Natural killer cell treated with Interleukin-12 subunit alpha and Interleukin-12 subunit beta and Interleukin-15 and Interleukin-18, amount 100 ng/mL, for 72 hours (primary cell): ENCODE data around the gene CDCP1. TPM values are rescaled to one million over a fixed set of nuclear protein-coding genes. Genes with fewer than 3 reads are reported as not detected.

ENCODE experiments used
- ATAC-seq, 2 donors: fragments of 150-1000 bp; cut with Tn5 transposase in 1 of 2; sonication (Bioruptor Pico), chemical (Tn5 transposase) in 1 of 2; 2 replicates each; pipeline ENCODE4 v1.10.0; 2021
- DNase-seq: peaks from one replicate; pipeline ENCODE4 v3.0.0; 2022; ENCODE audit warnings: low spot score
- H3K27ac Mint-ChIP-seq, 2 donors: 1 replicate in 1 of 2; 2 replicates in 1 of 2; pipeline ENCODE4 v1.8.0; 2022; ENCODE audit warnings: mixed read lengths in 2 of 2, mild to moderate bottlenecking in 1 of 2, moderate library complexity in 1 of 2
- H3K27me3 Mint-ChIP-seq, 2 donors: 1 replicate in 1 of 2; 2 replicates in 1 of 2; pipeline ENCODE4 v1.8.0; 2022; ENCODE audit warnings: mixed read lengths in 2 of 2
- H3K36me3 Mint-ChIP-seq: one replicate; pipeline ENCODE4 v1.8.0; 2022; ENCODE audit warnings: mixed read lengths
- H3K4me1 Mint-ChIP-seq, 2 donors: 1 replicate in 1 of 2; 2 replicates in 1 of 2; pipeline ENCODE4 v1.8.0; 2022; ENCODE audit warnings: low read depth in 2 of 2, mixed read lengths in 2 of 2, mild to moderate bottlenecking in 1 of 2
- H3K4me3 Mint-ChIP-seq: one replicate; pipeline ENCODE4 v1.8.0; 2022; ENCODE audit warnings: mixed read lengths
- H3K9me3 Mint-ChIP-seq: 2 replicates; pipeline ENCODE4 v1.8.0; 2022; ENCODE audit warnings: mixed read lengths
- total RNA-seq, 2 donors: library from RNA; stranded (reverse); gene quantifications; one replicate each; pipeline ENCODE4 v1.2.3, GENCODE V29; 2022

Gene CDCP1
- total RNA-seq, 2 donors from 2014 or later = 0.29 to 0.36 TPM

GRCh38 chr3:45067941-45068340 lies 78.2 kb downstream of the CDCP1 start:
- no peak overlapping the region for H3K27ac Mint-ChIP-seq
- no peak for ATAC-seq
- no peak for DNase-seq
- H3K27me3 Mint-ChIP-seq = peaks cover 0 to 3% of the 10 kb centered on the region in 2 donors
- H3K9me3 Mint-ChIP-seq = no peaks in the 10 kb centered on the region
- peaks cover 16 to 25% of the 10 kb centered on the region in 2 donors for H3K4me1 Mint-ChIP-seq
- no peak overlapping the region for H3K4me3 Mint-ChIP-seq
- no peaks in the 10 kb centered on the region for H3K36me3 Mint-ChIP-seq

- peak overlapping the region in 1 of 2 donors; percentile 5 for H3K27ac Mint-ChIP-seq
- H3K4me3 Mint-ChIP-seq = no peak overlapping the region
- no peaks in the 10 kb centered on the region for H3K9me3 Mint-ChIP-seq
- no peak for DNase-seq
- H3K36me3 Mint-ChIP-seq = no peaks in the 10 kb centered on the region
- peaks cover 16 to 25% of the 10 kb centered on the region in 2 donors for H3K4me1 Mint-ChIP-seq
- peaks cover 0 to 3% of the 10 kb centered on the region in 2 donors for H3K27me3 Mint-ChIP-seq
- ATAC-seq = no peak
These were observed 78.7 kb downstream of the CDCP1 start for GRCh38 chr3:45067486-45067885.

GRCh38 chr3:45066109-45066801 lies 79.9 kb downstream of the CDCP1 start:
- peaks cover 0 to 6% of the 10 kb centered on the region in 2 donors for H3K27me3 Mint-ChIP-seq
- peak overlapping the region in 1 of 2 donors; percentile 5 for H3K27ac Mint-ChIP-seq
- no peak for DNase-seq
- H3K9me3 Mint-ChIP-seq = no peaks in the 10 kb centered on the region
- ATAC-seq = no peak
- H3K4me1 Mint-ChIP-seq = peaks cover 16 to 25% of the 10 kb centered on the region in 2 donors
- no peaks in the 10 kb centered on the region for H3K36me3 Mint-ChIP-seq
- H3K4me3 Mint-ChIP-seq = no peak overlapping the region

- DNase-seq (no peak), ATAC-seq (peak; percentile 22 to 32)
- Mint-ChIP-seq H3K4me3 (peak overlapping the region; percentile 63), H3K36me3 (no peaks in the 10 kb centered on the region), H3K9me3 (no peaks in the 10 kb centered on the region), H3K4me1 (peaks cover 16 to 25% of the 10 kb centered on the region in 2 donors), H3K27ac (peak overlapping the region; percentile 49 to 79), H3K27me3 (peaks cover 0 to 6% of the 10 kb centered on the region in 2 donors)
These were observed 80.8 kb downstream of the CDCP1 start for GRCh38 chr3:45065373-45065720.

GRCh38 chr3:45064512-45065372 lies 81.4 kb downstream of the CDCP1 start:
- H3K4me1 Mint-ChIP-seq = peaks cover 16 to 25% of the 10 kb centered on the region in 2 donors
- ATAC-seq (peak; percentile 71 to 82), DNase-seq (peak; percentile 64)
- H3K4me3 Mint-ChIP-seq = peak overlapping the region; percentile 63
- H3K27ac Mint-ChIP-seq = peak overlapping the region; percentile 49 to 79
- peaks cover 0 to 6% of the 10 kb centered on the region in 2 donors for H3K27me3 Mint-ChIP-seq
- no peaks in the 10 kb centered on the region for H3K36me3 Mint-ChIP-seq
- H3K9me3 Mint-ChIP-seq = no peaks in the 10 kb centered on the region

GRCh38 chr3:45062697-45063070 lies 83.5 kb downstream of the CDCP1 start:
- H3K27me3 Mint-ChIP-seq = peaks cover 0 to 2% of the 10 kb centered on the region in 2 donors
- ATAC-seq (no peak), DNase-seq (no peak)
- no peak overlapping the region for H3K4me3 Mint-ChIP-seq
- no peaks in the 10 kb centered on the region for H3K36me3 Mint-ChIP-seq
- no peak overlapping the region for H3K27ac Mint-ChIP-seq
- H3K9me3 Mint-ChIP-seq = no peaks in the 10 kb centered on the region
- H3K4me1 Mint-ChIP-seq = peaks cover 16 to 25% of the 10 kb centered on the region in 2 donors

GRCh38 chr3:45060165-45060892 lies 85.8 kb downstream of the CDCP1 start:
- Mint-ChIP-seq H3K4me3 (no peak overlapping the region), H3K9me3 (no peaks in the 10 kb centered on the region), H3K27ac (no peak overlapping the region), H3K36me3 (no peaks in the 10 kb centered on the region), H3K27me3 (peaks cover 6 to 8% of the 10 kb centered on the region in 2 donors), H3K4me1 (peaks cover 10% of the 10 kb centered on the region in 2 donors)
- no peak for DNase-seq
- ATAC-seq = no peak

- Mint-ChIP-seq H3K27ac (no peak overlapping the region), H3K4me1 (no peaks in the 10 kb centered on the region), H3K9me3 (no peaks in the 10 kb centered on the region), H3K36me3 (no peaks in the 10 kb centered on the region), H3K27me3 (peaks cover 6 to 8% of the 10 kb centered on the region in 2 donors), H3K4me3 (no peak overlapping the region)
- ATAC-seq = no peak
- no peak for DNase-seq
These were observed 87.0 kb downstream of the CDCP1 start for GRCh38 chr3:45059132-45059531.

- Mint-ChIP-seq H3K9me3 (no peaks in the 10 kb centered on the region), H3K4me1 (no peaks in the 10 kb centered on the region), H3K27me3 (peaks cover 6 to 8% of the 10 kb centered on the region in 2 donors), H3K4me3 (no peak overlapping the region), H3K27ac (no peak overlapping the region), H3K36me3 (no peaks in the 10 kb centered on the region)
- DNase-seq (no peak), ATAC-seq (no peak)
These were observed 88.6 kb downstream of the CDCP1 start for GRCh38 chr3:45057557-45057956.

- H3K27ac Mint-ChIP-seq = no peak overlapping the region
- ATAC-seq = no peak
- peaks cover 4 to 8% of the 10 kb centered on the region in 2 donors for H3K27me3 Mint-ChIP-seq
- H3K9me3 Mint-ChIP-seq = no peaks in the 10 kb centered on the region
- H3K36me3 Mint-ChIP-seq = no peaks in the 10 kb centered on the region
- no peak for DNase-seq
- no peak overlapping the region for H3K4me3 Mint-ChIP-seq
- H3K4me1 Mint-ChIP-seq = no peaks in the 10 kb centered on the region
These were observed 89.4 kb downstream of the CDCP1 start for GRCh38 chr3:45056608-45057301.

- Mint-ChIP-seq H3K27me3 (peaks cover 6 to 8% of the 10 kb centered on the region in 2 donors), H3K9me3 (no peaks in the 10 kb centered on the region), H3K4me1 (no peaks in the 10 kb centered on the region), H3K4me3 (no peak overlapping the region), H3K36me3 (no peaks in the 10 kb centered on the region), H3K27ac (no peak overlapping the region)
- ATAC-seq (no peak), DNase-seq (no peak)
These were observed 90.6 kb downstream of the CDCP1 start for GRCh38 chr3:45055411-45056143.

GRCh38 chr3:45055032-45055410 lies 91.2 kb downstream of the CDCP1 start:
- Mint-ChIP-seq H3K4me1 (no peaks in the 10 kb centered on the region), H3K27me3 (peaks cover 10 to 12% of the 10 kb centered on the region in 2 donors), H3K9me3 (no peaks in the 10 kb centered on the region), H3K4me3 (no peak overlapping the region), H3K27ac (no peak overlapping the region), H3K36me3 (no peaks in the 10 kb centered on the region)
- ATAC-seq (no peak), DNase-seq (no peak)
